ENCODE results near the gene HOXA4.

HOXA4 gene

GRCh38 chr7:27133409-27134231 lies 3.1 kb upstream of the HOXA4 start:
- no peak for DNase-seq (ENCODE audit: low read depth in 2 of 2)

GRCh38 chr7:27132978-27133377 lies 2.4 kb upstream of the HOXA4 start:
- no peak for DNase-seq (ENCODE audit: low read depth in 2 of 2)

GRCh38 chr7:27132214-27132613 lies 1.7 kb upstream of the HOXA4 start:
- DNase-seq (ENCODE audit: low read depth in 2 of 2): no peak

GRCh38 chr7:27131390-27131819 lies 848 bp upstream of the HOXA4 start:
- DNase-seq (ENCODE audit: low read depth in 2 of 2): no peak

GRCh38 chr7:27129729-27130539 lies 623 bp downstream of the HOXA4 start:
- no peak for DNase-seq (ENCODE audit: low read depth in 2 of 2)

- no peak for DNase-seq (ENCODE audit: low read depth in 2 of 2)
Measured at GRCh38 chr7:27128776-27129728, 1.5 kb downstream of the HOXA4 start.

- DNase-seq (ENCODE audit: low read depth in 2 of 2): no peak
Measured at GRCh38 chr7:27128034-27128433, 2.5 kb downstream of the HOXA4 start.

GRCh38 chr7:27126596-27127327 lies 3.8 kb downstream of the HOXA4 start:
- DNase-seq (ENCODE audit: low read depth in 2 of 2): no peak

GRCh38 chr7:27125986-27126394 lies 4.6 kb downstream of the HOXA4 start:
- DNase-seq (ENCODE audit: low read depth in 2 of 2): no peak

GRCh38 chr7:27124902-27125689 lies 5.5 kb downstream of the HOXA4 start:
- DNase-seq (ENCODE audit: low read depth in 2 of 2): no peak

GRCh38 chr7:27124096-27124901 lies 6.3 kb downstream of the HOXA4 start:
- DNase-seq (ENCODE audit: low read depth in 2 of 2): no peak

GRCh38 chr7:27123477-27124053 lies 7.0 kb downstream of the HOXA4 start:
- no peak for DNase-seq (ENCODE audit: low read depth in 2 of 2)

- DNase-seq (ENCODE audit: low read depth in 2 of 2): no peak
Measured at GRCh38 chr7:27123007-27123476, 7.5 kb downstream of the HOXA4 start.

- DNase-seq (ENCODE audit: low read depth in 2 of 2): no peak
Measured at GRCh38 chr7:27122077-27122910, 8.3 kb downstream of the HOXA4 start.

- DNase-seq (ENCODE audit: low read depth in 2 of 2): no peak
Measured at GRCh38 chr7:27121684-27122076, 8.9 kb downstream of the HOXA4 start.

GRCh38 chr7:27119412-27119911 lies 11.1 kb downstream of the HOXA4 start:
- DNase-seq (ENCODE audit: low read depth in 2 of 2): no peak

GRCh38 chr7:27118580-27118979 lies 12.0 kb downstream of the HOXA4 start:
- no peak for DNase-seq (ENCODE audit: low read depth in 2 of 2)
